HG03469 (cell line): ENCODE data around the gene UGGT2.

Source experiments
- ATAC-seq: cut with Tn5 transposase; IDR thresholded peaks from one replicate; pipeline ENCODE4 v1.9.1; 2021; ENCODE audit warnings: mild to moderate bottlenecking, moderate library complexity, moderate number of reproducible peaks; ENCODE audit not compliant: unreplicated experiment

The UGGT2 gene, protein sequence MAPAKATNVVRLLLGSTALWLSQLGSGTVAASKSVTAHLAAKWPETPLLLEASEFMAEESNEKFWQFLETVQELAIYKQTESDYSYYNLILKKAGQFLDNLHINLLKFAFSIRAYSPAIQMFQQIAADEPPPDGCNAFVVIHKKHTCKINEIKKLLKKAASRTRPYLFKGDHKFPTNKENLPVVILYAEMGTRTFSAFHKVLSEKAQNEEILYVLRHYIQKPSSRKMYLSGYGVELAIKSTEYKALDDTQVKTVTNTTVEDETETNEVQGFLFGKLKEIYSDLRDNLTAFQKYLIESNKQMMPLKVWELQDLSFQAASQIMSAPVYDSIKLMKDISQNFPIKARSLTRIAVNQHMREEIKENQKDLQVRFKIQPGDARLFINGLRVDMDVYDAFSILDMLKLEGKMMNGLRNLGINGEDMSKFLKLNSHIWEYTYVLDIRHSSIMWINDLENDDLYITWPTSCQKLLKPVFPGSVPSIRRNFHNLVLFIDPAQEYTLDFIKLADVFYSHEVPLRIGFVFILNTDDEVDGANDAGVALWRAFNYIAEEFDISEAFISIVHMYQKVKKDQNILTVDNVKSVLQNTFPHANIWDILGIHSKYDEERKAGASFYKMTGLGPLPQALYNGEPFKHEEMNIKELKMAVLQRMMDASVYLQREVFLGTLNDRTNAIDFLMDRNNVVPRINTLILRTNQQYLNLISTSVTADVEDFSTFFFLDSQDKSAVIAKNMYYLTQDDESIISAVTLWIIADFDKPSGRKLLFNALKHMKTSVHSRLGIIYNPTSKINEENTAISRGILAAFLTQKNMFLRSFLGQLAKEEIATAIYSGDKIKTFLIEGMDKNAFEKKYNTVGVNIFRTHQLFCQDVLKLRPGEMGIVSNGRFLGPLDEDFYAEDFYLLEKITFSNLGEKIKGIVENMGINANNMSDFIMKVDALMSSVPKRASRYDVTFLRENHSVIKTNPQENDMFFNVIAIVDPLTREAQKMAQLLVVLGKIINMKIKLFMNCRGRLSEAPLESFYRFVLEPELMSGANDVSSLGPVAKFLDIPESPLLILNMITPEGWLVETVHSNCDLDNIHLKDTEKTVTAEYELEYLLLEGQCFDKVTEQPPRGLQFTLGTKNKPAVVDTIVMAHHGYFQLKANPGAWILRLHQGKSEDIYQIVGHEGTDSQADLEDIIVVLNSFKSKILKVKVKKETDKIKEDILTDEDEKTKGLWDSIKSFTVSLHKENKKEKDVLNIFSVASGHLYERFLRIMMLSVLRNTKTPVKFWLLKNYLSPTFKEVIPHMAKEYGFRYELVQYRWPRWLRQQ (N-terminal part only)

DNA sequence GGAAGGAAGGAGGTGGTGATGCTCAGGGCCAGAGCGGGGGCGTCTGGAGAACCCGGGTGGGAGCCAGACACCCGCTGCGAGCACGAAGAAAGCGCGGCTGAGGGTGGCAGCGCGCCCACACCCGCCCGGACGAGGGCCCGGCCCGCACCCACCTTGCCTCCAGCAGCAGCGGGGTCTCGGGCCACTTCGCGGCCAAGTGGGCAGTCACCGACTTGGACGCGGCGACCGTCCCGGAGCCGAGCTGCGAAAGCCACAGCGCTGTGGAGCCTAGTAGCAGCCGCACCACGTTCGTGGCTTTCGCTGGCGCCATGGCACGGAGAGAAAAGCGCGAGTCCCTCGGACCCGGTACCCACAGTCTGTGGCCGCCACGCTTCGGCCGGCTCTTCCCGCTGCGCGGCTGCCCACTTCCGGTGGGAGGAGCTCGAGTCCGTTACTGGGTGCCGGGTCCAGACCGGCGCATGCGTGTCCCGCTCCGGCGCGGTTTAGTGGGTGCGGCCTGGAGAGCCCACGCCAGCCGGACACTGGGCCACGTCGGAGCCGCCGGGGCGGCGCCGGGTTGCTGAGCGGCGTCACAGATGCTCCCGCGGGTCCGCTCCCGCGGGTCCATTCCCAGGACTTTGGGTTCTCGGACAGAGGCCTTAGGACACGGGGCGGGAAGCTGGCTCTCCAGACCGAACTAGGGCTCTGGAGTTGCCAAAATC, at the start of gene UGGT2:
Gene UGGT2 (minus strand): TSS at position 399 of the 701 bp plus-strand sequence. CDS start 89 bp downstream, at position 310.
- ATAC-seq: peak; percentile 97

DNA sequence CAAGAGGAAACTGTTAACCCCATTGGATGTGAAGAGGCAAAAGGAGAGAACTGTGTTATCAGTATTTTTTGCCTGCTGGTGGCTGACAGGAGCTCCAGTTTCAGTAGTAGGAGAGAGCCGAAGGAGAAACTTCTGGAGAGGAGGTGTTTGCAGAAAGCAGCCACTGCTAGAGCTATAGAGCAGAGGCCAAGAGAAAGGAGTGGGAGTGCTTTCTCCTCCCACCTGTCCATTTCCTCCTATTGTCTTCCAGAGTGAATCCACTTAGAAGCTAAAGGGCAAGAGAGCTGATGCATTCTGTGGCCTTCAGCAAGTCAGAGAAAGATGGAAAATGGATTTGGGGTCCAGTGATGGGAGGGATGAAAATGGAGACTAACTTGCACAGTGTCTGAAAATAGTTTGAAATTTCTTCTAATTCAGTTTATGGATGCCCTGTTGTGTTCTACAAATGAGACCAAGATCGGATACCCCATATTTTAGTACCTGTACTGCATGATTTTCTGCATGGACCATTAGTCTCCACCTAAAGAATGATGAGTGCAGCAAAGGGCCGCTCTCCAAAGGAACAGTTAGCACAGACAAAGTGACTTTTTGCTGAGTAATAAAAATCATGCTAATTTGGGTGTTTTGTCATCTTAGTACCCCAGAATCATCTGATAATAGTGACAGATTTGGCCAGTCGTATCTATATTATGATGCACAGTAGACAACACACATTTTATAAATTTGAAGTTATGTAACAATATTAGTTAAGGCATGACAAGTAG, 47.4 kb upstream of the UGGT2 start:
- no peak for ATAC-seq

DNA sequence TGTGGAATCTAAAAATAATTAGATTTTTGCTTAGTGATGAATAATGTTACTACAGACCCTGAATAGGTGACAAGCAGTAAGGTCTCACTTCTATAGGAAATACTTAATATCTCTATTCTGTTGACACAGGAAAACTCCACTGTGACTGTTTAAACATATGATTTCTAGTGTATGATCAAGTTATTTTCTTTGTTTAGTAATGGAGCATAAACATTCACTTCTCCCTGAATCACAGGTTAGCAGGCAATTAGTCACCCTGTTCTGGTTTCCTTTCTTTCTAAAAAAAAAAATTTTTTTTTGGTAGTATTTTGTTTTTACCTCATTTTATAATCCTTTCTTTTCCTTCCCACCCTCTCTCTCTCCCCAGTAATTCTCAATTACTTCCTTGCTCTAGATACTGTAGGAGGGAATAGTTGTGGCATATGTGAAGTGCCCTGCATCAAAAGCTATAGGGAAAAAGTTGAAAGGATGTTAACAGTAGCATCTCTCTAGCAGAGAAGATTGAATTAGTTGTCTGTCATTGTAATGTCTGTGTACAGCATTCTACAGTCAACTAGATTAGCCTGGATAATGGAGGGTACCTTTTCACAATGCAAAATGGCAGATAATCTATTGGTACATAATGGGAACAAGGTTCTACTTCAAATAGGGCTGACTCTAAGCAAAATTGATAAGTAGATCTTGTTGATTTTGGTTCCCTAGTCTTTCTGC, 40.2 kb upstream of the UGGT2 start:
- no peak for ATAC-seq

DNA sequence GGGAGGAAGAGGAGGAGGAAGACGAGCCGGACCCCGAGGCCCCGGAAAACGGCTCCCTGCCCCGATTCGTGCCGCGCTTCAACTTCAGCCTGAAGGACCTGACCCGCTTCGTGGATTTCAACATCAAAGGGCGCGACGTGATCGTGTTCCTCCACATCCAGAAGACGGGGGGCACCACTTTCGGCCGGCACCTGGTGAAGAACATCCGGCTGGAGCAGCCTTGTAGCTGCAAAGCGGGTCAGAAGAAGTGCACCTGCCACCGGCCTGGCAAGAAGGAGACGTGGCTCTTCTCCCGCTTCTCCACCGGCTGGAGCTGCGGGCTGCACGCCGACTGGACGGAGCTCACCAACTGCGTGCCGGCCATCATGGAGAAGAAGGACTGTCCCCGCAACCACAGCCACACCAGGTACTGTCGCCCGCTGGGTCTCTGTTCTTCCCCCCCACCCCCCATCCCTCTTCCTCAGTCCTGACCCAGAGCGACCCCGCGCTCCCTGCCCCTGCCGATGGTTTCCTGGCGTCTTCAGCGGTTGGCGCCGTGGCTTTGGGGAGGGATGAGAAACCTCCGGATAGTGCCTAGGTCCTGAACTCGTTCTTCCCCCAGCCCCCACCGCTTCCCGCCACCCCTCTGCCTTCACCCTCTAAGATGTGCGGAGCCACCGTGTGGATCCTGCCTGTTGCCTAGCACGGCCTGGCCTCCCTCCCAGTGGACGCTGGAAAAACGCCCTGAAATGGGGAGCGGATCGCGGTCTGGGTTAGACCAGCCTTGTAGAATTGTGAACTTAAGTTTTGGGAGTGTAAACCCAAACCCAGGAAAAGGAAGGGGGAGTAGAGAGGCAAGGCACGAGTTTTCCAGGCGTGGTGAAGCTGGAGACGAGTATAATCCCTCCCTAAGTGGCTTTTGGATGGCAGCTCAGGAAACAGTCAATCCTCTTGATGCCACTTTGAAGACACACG, 38.2 kb upstream of the UGGT2 start:
- no peak for ATAC-seq

DNA sequence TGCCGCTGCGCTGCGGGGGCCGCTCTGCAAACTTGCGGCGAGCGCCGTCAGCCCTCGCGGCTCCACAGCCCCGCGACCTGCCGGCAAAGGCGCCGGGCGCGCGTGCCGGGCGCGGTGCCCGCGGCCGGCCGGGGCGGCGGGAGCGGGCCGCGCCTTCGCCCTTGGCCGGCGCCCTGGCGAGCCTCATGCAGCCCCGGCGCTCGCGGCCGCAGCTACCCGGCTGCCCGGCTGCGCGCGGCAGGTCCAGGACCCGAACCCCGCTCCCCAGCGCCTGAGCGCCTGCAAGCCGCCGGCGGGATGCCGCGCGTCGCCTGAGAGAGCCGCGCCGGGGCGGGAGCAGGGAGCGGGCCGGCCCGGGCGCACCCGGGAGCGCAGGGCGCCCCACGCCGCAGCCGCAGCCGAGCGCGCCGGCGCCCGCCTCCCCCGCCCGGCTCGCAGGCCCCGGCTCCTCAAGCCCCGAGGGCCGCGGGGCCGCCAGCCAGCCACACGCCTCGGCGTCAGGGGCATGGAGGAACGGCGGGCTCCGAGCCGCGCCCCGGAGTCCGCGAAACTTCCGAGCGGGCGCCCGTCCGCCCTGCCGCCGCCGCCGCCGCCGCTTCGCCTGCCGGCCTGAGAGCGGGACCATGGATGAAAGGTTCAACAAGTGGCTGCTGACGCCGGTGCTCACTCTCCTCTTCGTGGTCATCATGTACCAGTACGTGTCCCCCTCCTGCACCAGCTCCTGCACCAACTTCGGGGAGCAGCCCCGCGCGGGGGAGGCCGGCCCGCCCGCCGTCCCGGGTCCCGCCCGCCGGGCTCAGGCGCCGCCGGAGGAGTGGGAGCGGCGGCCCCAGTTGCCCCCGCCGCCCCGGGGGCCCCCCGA, 37.3 kb upstream of the UGGT2 start:
- peak; percentile 25 for ATAC-seq

DNA sequence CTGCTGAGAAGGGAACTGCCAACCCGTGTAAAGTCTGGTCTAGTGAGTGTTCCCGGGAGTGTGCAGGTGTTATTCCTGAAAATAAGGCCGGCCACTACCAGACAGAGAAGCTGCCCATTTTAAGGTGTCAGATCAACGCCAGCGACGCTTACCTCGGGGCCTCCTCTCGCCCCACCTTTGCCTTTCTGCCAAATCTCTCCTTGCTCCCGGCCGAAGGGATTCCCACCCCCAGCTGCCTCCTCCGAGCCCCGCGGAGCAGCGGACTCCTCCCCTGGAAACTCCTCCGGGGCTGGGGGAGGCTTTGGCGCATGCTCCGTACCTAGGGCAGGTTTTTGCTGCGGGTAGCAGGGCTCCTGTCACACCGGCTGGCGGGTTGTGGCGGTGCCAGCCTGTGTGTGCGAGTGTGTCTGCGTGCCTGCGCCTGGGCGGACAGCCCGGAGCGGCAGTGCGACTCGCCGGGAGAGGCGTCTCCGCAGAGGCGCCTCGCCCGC, 36.6 kb upstream of the UGGT2 start, which contains the start of gene HS6ST3:
Gene HS6ST3 (plus strand): TSS at position 359 of the 491 bp plus-strand sequence.
- ATAC-seq: peak; percentile 41

DNA sequence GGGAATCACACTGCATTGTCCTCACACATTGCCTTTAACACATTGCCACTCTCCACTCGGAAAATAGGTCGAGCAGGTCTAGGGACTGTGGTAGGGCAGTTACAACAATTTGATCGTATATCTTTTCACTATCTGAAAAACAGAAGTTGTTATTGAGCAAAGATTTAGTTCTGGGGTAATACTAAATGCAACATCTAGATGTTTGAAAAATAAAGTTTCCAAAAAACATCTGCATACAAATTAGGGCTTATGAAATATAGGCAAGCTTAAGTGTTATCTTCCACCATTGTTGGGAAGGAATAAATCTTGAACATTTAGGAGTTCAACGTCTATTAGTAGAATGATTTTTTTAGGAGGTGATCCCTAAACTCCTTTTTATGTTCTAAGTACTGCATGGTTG, 35.9 kb upstream of the UGGT2 start:
- ATAC-seq: no peak

DNA sequence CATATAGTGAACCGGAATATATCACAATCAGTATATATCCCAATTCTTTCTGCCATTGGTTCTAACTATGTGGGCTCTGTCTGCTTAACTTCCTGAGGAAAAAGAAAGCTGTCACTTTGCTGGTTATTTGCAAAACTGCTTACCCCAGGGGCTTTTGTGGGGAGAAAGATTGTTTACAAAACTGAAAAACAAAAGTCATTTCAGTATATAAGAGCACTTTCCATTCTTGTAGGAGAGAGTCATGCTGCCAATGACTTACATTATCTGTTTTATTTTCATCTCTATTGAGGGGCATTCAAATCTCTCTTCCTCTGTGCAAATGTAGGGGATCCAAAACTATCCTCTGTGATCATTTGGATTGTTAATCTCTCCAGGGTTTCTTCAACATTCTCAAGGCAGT, 33.5 kb upstream of the UGGT2 start:
- no peak for ATAC-seq

DNA sequence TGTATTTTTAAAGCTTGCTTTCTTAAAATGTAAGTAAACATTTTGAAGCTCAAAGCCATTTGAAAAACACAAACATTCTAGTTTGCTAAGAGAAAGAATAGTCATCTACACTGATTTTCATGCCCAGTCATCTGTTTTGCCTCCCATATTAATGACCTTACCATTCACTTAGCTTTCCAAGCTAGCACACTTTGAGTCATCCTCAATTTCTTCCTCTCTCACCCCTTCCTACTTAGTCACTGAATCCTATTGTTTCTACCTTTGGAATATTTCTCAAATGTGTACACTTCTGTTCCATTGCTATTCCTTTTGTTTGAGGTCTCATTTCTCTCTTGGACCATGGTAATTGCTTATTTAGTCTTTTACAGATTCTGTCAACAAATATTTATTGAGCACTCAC, 29.4 kb upstream of the UGGT2 start:
- no peak for ATAC-seq

DNA sequence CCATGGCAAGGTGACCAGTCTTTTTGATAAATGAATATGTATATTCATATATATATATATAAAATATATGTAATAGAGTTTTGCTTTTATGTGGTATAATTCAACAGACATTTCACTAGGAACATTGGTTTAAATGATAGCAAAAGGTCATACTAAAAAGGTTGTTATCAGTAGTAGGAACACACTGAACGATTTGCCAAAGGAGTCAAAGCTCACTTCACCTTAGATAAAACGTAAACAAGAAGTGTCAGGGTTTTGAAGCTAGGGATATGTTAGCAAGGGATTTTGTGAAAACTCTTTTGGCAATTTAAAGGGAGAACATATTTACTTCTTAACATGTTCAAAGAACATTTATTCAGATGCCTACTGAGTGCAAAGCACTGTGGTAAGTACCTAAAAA, 28.7 kb upstream of the UGGT2 start:
- no peak for ATAC-seq

DNA sequence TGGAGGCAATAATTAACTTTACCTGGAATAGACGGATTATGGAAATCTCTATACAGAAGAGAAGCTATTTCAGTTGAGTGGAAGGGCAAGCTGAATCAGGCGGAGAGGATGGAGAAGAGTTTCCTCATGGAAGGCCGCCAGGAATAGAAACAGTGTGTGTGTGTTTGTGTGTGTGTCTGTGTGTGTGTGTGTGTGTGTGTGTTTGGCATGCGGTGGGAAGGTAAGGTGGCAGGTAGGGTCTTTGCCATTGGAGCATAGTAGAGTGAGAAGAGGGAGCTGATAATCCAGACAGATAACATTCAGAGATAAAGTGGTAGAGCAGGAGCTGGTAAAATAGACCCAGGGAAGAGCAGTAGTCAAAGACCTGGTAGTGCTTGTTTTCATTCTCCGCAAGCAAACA, 27.5 kb upstream of the UGGT2 start:
- ATAC-seq: no peak

DNA sequence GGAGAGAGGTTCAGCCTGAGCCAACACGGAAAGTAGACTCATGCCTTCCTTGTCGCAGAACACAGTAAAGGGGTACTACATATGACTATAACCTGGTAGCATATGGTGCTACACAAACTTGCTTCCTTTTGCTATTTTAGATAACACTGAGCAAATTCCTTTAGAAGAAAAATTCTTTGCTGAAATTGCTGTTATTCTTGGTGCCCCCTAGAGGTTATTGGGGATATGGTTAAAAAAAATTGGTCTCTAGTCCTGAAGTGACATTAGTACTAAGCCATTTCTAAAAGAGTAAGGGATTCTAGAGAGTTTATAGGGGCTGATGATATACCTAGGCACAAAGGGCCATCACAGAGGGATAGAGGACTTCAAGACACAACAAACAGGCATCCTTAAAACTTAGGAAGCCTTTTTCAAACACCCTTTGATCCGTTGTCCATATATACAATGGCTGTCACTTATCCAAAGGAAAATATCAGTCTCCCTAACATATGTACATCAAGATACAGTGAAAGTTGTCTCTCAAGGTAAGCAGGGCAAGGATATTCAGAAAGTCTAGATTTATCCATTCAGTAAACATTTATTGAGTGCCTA, 22.8 kb upstream of the UGGT2 start:
- ATAC-seq: peak; percentile 42

DNA sequence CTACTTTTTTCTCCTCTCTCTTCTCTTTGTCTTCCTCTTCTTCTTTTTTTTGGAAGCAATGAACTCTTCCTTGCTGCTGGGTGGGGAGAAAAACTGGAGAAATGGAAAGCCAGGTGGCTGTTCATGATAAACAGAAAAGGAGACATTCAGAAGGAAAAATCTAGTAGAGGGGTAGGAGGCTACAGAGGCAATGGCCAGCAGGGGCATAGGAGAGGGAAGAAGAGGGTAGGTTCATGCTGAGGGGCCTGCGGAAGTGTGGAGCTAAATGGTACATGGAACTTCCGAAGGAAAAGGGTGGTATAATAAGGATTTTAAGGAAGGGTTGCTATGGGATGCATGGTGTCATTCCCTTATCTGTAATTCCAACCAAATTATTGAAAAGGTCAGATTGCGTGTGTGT, 19.2 kb upstream of the UGGT2 start:
- no peak for ATAC-seq

DNA sequence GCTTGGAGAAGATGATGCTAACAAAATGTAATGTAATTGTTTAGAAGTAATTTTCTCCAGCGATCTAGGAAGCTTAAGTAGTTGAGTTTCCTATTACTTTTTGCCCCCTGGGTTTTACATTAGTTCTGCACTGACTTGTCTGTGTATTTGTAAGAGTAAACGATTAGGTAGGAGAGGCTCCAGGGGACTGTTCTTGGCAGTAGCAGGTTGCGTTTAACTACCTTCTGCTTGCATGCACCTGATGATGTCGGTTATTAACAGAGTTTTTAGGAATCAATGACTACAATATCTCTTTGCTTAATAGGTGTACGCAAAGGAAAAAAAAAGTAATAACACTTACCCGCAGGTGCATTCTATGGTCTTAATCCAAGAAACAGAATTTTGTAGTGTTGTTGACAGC, 18.3 kb upstream of the UGGT2 start:
- ATAC-seq: no peak

DNA sequence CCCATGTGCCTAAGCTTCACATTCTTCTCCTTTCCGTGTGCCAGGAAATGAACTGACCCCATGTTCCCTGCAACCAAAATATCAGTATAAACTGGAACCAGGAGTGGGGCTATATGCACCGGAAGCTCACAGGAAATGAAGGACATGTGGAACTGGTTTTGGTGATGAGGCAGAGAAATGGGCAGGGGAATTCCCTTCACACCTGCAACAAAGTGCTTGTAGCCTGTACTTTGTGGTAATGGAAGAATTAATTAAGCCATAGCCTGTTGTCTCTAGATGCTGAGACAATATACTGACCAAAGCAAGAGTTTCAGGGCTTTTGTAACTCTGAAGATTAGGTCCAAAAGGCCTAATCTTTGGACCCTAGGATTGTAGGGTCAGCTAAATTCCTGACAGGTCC, 15.5 kb upstream of the UGGT2 start:
- no peak for ATAC-seq

DNA sequence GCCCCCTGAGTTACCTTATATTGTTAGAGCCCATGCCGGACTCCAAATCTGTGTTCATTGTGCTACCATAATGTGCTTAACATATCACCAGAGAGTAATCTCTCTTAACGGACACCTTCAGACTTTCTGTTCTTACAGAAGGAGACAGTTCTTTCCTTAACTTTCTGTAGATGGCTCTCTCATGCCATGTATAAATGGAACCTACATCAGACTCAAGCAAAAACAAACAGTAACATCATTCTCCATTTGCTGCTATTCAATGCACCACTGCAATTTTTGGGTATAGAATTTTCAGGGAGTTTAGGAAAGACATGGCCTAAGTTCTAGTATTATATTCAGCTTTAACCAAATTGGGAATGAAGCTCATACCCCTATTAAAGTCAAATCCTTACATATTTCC, 12.6 kb upstream of the UGGT2 start:
- no peak for ATAC-seq

DNA sequence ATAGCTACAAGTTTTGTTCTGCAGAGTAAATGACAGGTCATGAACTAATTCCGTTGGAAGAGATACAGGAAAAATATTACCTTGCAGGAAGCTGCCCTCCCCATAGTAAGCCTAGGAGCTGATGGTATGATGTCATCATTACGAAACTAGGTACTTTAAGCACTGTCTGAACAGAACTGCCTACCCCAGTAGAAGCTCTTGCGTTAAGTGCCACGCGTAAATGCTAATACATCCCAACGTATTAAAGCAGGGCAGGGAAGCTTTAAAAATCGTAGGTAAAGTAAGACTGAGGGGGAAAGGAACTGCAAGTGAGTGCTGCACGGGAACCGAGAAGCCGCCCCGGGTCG, 572 bp downstream of the UGGT2 start:
- peak; percentile 54 for ATAC-seq
